ENCODE measurements around the gene TBL1X.
A peak's percentile ranks its signal among the peaks of the same experiment; 100 is the strongest.

Gene TBL1X

DNA sequence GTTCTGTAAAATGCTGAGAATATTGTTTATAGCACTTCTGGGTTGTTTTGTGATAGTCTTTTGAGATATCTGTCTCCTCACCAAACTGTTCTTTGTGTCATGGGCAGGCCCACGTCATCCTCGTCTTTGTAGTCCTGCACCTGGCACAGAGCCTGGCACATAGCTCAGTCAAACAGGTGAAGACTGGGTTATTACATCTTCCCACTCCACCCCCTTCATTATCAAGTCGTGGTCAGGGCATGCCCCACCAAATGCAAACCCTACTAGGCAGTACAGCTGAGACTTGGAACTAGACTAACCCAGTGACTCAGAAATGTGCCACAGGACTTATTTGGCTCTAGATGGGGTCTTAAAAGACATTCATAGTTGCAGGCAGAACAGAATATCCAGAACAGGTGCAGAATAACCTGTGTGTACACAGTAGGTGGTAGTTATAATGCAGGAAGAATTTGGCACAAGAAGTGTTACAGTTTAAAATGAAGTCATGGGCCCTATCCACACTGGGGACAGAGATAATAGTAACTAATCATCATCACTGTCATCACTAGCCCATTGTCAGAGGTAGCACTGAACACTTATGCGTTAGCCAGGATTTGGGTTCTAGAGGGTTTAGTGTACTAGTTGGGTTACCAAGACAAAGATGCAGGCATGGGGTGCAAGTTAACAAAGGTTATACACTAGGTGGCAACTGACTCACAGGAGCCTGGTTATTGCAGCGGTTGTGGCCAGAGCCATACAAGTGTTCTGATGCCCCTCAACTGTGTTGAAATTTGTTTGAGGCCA is 74.9 kb downstream of the TBL1X start:
- no peak for DNase-seq

DNA sequence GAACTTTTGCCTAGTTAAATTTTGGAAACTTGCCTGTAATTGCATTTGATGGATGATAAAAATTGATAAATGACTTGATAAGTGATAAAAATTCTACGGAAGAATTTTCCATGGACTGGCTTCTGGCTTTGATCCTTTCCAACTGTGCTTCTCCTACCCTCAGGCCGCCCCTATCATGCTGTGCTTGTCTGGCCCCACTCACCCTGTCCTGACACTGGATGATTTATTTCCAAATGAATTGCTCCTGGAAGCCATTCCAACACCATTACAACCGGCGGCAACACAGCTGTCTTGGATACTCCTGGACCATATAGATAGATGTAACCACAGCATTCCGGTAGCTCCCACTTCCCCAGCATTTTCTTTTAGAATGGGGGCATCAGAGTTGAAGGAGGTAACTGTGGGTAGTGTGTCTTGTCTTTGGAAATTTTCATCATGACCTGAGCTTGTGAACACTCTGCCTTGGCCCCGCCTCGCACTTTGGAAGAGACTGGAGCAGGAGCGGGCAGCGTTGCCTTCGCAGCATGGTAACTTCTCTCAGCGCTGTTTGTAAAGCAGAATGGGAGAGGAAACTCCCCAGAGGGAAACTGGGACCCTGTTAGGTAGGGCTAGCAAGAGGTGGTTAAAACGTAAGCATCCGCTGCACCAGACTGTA is 77.4 kb downstream of the TBL1X start:
- no peak for DNase-seq

DNA sequence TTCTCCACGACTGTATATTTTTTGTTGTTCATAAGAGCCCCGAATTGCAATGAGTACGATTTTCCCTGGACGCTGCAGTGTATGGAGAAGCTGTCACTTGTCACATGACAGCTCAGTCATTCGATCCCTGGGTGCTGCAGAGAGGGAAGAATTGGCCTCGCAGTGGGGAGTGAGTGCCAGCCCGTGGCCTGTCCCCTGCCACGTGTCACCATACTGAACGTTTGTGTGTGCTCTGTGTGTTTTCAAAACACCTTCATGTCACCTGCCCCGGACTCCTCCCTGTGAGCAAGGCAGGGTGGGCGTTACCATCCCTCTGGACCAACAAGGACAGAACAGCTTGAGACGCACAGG is 77.9 kb downstream of the TBL1X start:
- no peak for DNase-seq

DNA sequence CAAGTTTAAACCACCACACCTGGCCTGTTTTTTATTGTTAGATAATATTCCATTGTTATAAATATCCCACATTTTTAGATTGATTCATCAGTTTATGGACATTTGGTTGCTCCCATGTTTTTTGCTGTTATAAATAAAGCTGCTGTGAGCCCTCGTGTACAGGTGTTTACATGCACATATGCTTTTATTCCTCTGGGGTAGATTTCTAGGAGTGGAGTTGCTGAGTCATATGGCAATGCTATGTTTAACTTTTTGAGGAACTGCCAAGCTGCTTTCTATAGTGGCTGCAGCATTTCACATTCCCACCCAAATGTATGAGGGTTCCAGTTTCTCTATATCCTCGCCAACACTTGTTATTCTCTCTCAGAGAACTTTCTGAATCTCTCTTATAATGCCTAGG is 90.5 kb downstream of the TBL1X start:
- no peak for DNase-seq

DNA sequence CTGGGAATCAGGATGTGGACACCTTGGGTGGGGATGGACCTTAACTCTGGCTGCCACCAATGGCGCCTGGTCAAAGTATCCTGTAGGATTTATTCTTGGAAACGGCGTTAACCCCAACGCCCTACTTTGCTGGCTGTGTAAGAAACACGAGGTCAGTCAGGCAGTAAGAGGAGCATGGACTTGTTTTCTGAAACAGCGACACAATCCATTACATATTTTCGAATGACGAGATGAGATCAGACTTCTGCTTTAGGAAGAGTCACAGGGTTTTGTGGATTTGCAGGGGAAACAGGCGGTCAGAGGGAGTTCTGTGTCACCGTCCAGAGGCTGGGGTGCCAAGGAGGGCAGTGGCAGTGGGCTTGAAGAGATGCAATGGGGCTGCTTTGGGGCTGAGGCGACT is 92.2 kb downstream of the TBL1X start:
- no peak for DNase-seq

DNA sequence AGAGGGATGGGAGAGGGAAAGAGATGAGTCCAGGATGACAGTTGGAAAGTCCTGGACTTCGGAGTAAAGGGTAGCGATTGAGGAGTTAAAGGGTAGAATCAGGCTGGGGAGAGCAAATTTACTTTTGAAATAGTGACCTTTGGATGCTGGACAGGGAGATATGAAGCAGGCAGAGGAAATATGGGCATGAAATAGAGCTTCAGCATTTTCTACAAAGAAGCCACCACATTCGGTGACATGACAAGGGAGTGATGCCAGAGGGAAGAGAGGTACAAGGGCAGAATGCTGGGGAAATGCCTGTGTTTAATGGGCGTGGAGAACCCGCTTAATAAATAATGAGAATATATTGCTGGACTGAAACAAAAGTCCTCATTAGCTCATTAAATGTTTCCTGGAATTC is 92.7 kb downstream of the TBL1X start:
- no peak for DNase-seq

DNA sequence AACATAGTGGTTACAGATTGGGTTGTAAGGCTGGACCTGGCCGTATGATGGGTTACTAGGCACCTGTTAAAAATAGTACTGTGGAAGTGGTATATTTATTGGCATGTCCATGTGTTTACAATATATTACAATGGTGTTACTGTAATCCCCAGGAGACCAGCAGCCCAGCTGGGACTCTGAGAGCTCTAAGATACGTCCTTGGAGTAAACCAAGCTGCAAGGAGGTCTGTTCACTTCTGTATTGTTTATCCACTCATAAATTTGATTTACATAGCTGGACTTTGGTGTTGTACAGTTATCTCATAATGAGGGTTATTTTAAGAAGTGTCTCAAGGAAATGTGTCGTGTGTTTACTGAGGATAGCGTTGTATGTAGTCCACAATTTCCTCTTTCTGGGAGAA is 93.8 kb downstream of the TBL1X start:
- DNase-seq: no peak

DNA sequence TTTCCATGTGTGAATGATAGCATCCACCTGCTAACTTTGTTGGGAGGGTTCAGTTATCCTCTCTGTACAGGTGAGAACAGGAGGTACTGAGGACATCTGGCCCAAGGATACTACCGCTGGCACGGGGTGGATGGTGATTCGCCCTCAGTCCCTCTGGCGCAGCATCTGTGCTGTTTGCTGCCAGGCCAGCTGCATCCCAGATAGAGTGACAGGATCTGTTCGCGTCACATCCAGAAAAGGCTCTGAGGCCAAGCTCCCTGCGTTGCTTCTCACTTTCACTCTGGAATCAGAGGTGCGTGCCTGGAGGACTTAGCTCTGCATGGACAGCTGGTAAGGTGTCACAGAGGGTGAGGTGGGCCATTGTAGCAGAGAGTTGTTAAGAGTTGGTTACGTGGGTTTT is 95.4 kb downstream of the TBL1X start:
- no peak for DNase-seq

DNA sequence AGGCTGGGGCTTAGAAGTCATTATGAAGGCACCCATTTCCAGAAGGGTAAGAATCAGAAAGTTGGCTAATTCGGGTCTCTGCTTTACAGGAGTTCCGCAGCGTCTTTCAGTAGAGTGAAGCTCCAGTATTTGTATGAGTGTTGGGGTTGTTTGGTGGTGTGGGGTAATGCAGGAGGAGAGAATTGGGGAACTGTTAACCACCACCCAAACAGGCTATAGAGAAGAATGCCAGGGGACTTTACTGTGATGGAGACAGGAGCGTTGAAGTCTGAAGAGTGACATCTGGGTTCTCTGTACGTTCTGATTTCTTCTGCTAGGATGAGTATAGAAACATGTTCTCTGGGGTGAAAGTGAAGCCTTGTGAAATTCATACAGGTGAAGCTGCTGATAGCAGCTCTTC is 96.3 kb downstream of the TBL1X start:
- no peak for DNase-seq

DNA sequence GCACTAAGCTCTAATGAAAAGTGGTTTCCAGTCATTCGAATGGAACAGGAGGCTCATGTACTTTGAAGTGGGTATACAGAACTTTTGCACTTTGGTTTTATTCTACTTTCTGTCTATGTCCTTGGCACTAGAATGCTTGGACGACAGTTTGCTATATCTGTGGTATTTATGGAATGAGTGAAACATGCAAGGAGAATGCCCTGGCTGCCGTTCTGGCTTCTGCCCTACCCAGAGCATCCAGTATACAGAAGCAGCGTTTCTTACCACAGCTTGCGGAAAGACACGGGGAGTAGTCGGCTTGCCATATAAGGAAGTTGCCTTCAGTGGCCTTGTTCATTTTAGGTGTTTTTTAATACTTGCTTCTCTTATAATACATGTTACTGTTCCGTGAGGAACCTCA is 98.0 kb downstream of the TBL1X start:
- DNase-seq: no peak

DNA sequence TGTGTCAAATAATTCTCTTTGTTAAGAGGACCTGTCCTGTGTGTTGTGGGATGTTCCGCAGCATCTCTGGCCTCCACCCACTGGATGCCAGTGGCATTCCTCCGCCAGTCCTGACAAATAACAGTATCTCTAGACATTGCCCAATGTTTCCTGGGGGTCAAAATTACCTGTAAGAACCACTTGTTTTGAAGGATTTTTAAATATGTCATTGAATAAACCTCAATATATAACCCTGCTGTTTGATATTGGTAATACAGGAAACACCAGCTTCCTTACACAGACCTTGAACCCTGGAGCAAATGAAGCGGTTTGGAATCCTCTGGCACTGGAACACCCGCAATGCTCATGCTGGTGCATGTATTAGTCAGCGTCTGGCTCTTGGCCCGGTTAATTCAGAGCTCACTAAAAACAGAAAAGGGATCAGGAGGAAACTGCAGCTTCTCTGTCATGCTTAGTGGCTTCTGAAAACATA is 101.3 kb downstream of the TBL1X start:
- no peak for DNase-seq

DNA sequence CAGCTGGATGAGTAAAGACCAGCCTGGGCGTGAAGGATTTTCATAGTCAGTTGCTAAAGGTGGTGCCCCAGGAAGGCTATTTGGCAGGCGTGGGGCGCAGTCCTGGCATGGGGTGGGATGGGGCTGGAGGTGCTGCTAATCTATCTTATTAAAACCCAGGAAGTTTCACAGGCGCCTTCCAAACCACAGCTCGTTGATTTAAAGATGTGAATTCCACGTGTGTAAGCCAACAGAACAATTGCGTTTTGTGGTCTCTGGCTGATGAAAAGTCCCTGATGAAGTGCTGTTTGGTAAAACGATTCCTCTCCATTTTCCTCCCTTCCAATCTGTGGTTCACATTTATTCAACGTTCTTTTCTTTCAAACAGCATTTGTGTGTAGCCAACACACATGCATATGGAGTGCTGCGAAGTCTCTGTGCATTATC is 105.0 kb downstream of the TBL1X start:
- DNase-seq: no peak

DNA sequence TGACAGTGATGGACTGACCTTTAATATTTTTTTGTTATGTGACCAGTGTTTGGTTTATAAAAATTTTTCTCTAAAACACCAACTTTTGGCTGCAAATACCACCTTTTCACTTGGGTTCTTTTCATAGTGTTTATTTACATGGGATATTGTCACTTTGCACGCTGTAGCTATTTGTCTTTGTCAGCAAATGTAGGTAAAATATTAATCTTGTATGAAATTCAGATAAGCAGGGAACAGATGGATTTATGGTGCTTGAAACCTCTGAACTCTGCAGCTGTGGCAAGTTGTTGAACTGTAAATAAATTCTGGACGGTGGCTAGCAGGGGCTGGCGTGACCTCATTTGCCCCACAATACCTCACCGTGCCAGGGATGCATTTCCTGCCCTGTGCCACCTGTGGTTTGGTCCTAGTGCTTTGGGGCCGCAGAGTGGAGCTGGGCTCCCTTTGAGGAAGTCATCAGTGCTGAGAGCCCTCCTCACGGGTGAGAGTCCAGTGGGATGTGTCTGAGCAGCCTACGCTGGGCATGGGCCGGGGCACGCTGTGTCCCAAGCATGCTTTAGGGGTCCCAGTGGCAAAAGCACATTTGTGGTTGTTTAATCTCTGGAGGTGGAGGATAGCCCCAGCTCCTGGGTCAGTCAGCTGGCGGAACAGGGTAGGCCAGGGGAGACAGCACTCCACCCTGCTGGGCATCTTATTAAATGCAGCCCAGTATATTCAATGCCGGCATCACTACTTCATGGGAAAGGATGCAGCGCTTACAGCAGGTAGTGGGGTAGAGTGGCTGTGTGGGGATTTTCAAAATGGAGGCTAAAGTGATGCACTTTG is 108.6 kb downstream of the TBL1X start:
- peak; percentile 13 for DNase-seq

DNA sequence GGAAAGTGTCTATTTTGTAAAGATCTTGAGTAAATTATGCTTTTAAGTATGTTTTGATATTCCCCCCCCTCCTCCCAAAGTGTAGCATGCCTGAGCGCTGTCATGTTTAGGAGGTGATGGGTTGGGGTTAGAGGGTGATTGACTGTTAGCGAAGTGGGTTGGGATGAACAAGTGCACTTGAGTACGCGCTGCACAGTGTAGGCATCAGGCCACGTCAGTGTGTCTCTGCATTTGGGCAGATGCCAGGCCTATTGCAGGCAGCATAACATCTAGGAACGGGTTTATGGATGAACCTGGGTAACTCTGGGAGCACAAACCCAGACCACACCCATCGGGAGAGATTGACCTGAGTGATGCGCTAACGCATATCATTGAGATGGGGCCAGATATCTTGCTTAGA is 111.2 kb downstream of the TBL1X start:
- no peak for DNase-seq

DNA sequence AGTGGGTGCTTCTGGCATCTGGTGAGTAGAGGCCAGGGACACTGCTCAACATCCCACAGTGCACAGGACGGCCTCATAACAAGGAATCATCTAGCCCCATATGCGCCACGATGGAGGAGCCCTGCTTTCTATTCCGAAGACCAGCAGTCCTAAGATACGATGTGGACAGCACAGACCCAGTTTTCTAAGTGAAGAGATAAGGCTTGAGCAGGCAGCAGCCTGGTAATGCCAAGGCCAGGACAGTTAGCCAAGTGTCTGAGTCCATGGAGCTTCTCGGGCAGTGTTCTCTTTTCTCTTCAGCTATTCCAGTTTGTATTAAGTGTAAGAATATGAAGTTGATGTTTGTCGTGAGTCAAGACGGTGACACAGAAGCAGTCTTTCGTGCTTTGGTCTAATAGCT is 112.7 kb downstream of the TBL1X start:
- no peak for DNase-seq

DNA sequence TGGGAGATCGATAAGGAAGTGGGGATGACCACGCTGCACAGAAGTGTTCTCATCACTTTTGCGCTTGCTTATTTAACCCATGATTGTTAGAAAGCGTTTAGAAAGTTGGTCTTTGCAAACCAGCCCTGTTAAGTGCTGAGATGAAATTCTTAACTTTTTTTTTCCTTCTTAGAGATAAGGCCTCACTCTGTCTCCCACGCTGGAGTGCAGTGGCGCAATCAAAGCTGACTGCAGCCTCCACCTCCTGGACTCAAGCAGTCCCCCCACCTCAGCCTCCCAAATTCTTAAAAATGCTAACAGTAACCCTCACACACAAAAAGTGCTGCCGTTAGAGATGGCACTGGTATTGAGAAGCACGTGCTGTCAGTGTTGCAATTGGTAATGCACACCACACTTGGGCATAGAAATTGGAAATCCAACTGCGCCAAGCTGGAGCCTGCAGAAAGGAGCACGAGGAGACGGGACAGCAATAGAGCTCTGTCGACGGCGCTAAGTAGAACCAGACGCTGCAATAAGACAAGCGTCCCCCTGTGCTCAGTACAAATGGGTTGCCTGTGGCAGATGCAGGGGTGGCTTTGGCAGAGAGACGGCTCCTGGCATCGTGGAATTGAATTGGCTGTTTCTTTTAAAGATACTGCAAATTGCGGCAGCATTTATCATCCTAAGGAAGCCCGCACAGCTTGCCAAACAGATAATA is 113.4 kb downstream of the TBL1X start:
- DNase-seq: no peak

DNA sequence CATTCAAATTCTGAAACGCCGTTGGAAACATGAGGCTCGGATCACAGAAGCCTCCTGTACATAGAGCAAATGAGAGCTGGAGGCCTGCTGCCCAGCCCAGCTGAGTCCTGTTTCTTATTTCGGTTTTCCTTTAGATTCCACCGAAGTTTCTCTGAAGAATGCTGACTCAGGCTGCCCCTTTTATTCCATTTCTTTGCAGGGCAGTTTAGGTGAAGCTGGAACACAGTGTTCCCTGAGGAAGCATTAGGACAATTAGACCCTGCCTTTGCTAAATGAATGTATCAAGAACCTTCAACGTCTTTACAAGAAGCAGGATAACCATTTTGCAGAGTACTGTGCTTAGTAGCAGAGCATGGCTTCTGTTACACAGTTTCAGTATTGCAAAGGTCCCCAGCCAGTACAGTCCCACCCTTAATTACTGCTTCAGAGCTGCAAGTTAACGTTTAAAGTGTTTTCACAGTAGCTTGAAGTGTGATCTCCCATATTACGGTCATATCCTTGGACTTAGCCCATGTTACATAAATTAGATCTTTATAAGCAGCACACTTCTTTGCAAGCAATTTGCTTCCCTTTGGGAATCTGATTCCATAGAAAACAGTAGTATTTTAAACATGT is 117.0 kb downstream of the TBL1X start:
- no peak for DNase-seq

DNA sequence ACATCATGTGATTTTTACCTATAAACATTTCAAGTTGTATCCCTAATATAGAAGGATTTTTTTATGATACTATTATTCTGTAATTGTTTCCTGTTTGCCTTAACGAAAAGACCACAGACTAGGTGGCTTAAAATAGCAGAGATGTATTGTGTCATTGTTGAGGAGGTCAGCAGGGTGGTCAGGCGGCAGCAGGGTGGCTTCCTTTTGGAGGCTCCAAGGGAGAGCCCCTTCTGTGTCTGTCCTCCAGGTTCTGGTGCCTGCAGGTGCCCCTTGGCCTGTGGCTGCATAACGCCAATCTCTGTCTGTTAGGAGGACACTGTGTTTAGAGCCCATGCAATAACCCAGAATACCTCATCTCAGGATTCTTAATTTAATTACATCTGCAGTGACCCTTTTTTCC is 118.1 kb downstream of the TBL1X start:
- DNase-seq: no peak

DNA sequence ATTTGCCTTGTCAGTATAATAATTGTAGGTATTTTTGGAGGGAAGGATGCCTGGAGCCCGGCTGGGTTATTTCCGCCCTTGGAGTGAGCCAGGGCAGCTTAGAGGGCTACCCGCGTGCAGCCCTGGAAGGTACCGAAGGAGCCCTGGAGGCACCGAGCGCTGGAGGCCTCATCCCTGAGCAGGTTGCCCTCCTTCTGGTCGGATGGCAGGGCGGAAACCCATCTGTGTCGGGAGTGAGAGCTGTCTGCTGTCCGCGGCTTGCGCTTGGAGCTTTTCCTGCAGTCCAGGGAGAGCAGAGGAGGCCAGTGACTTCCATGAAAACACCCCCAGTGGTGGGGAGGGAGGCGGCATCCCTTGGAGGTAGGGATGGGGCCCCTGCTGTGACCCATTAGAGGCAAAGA is 122.1 kb downstream of the TBL1X start:
- DNase-seq: no peak

DNA sequence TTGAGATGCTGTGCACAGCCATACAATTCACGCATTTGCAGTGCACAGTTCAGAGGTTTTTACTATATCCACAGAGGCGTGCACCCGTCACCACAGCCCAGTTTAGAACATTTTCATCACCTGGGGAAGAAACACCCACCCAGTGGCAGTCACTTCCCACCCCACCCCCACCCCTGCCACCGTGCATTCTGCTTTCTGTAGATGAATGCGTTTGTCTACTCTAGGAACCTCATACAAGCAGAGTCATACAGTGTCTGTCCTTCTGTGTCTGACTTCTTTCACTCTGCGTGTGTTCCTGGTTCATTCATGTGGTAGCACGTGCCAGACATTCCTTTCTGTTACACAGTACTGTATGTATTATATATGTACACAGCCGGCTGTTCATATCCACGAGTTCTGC is 122.8 kb downstream of the TBL1X start:
- DNase-seq: no peak

DNA sequence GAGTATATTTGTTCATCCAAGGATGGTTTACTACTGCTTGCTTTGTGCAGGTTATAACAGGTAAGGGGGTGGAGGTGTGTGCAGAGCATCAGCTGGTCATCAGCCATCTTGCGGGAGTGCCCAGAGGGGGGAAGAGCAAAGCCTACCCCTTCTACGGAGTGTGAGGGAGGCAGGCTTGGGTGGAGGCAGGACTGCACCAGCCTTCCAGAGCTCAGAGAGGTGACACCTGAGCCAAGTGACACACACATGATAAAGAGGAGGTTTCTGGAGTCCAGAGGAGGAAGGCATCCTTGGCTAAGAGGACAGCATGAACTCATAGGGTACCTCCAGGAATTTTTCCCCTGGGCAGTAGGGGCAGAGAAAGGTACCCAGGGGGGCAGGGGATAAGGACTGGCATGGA is 126.6 kb downstream of the TBL1X start:
- no peak for DNase-seq

DNA sequence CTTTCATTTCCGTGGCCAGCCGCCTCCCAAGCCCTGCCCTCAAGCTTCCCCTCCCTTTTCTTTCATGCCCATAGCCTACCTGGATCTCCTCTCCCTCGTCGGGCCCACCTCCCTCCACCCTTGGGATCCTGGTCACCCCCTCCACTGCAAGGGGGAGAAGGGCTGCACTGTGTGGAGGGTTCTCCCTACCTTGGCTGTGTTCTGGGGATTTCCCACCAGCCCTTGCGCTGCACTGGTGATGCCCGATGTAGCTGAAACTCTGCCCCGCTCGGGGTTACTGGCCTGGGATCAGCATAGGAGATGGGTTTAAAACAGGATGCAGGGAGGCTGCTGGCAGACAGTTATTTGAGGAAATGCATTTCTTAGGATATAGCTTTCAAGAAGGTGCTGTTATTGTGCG is 128.9 kb downstream of the TBL1X start:
- no peak for DNase-seq

DNA sequence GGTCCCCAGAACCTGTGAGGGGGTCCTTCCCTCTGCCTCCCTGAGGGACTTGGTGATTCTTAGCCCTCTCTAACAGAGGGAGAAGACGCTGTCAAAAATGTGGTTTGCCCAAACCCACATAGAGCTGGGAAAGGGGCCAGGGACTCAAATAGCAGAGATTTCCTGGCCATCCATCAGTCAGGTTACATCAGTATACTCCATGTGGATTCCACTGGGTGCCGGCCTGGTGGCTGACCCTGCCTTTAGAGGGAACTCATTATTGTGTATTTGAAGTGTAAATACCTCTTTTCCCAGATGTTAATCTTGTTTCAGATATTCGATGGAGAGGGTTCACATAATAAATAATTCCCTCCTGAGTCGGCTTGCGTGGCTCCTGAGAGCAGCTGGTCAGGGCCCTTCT is 130.3 kb downstream of the TBL1X start:
- no peak for DNase-seq
